HG03280 (cell line): ENCODE results near the gene FLAD1.

Source experiments
- ATAC-seq: cut with Tn5 transposase; IDR thresholded peaks from one replicate; pipeline ENCODE4 v1.9.1; 2021; ENCODE audit warnings: mild to moderate bottlenecking, moderate library complexity; ENCODE audit not compliant: unreplicated experiment

FLAD1 gene

DNA sequence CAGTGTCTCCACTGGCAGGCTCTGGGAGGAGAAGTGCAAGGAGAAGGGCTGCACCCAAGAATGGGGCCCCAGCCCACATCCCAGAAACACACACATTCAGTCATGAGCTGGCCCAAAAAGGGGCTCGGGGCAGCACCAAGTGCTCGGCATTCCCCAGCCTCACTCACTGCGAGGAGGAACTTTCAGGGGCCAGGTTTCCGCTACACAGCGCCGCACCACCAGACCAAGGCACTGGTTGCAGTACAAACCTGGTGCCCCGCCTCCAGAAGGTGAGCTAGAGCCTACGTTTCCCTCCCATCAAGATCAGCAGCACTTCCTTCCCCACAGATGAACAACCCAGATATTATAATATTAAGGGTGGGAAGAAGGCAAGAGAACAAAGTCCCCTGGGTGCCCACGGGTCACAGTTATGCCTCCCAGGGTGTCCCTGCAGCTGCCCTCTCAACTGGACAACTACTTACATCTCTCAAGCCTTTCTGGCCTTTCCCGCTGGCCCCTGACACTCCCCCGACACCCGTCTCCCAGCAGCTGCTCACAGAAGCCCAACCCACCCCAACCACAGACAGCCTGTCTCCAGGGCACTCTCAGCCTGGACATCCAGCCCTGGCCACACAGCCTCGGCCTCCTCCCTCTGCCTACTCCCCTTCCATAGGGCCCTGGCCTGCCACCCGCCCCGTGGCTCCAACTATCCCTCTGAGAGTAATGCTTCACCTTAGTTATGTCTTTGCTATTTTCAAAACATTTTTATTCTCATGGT lies 31.1 kb upstream of the FLAD1 start:
- ATAC-seq = no peak

- no peak for ATAC-seq
These were observed 30.5 kb upstream of the FLAD1 start for GRCh38 chr1:154952664-154953063.

GRCh38 chr1:154953611-154954038 lies 29.5 kb upstream of the FLAD1 start:
- ATAC-seq = no peak

GRCh38 chr1:154954541-154954940 lies 28.6 kb upstream of the FLAD1 start:
- no peak for ATAC-seq

DNA sequence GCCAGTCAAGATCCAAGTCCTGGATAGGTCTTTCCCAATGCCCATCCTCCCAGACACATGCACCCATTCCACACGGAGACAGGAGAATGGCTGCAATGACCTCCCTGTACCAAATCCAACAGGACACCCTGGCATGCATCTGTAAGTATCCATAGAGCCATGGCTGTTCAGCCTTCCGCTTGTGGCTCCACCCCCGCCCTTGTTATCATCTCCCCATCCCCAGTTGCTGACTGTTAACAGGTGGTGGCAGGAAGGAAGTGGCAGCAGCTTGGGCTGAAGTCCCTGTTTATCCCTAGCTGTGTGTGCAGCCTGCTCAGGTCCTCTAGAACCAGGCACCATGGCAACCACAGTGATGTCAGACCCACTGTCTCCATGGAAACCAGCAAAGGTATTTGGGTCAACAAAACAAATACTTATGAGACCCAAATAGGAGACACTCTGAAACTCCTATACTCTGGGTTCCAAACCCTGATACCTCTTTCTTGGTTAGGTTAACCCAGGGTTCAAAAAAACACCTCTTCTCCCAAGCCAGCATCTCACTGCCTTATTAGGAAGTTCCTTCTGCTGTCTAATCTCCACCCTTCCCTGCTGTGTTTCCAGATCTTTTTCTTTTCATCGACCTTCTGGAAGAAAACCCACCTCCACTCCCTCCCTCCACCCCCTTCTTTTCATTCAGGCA lies 28.0 kb upstream of the FLAD1 start:
- peak; percentile 49 for ATAC-seq

DNA sequence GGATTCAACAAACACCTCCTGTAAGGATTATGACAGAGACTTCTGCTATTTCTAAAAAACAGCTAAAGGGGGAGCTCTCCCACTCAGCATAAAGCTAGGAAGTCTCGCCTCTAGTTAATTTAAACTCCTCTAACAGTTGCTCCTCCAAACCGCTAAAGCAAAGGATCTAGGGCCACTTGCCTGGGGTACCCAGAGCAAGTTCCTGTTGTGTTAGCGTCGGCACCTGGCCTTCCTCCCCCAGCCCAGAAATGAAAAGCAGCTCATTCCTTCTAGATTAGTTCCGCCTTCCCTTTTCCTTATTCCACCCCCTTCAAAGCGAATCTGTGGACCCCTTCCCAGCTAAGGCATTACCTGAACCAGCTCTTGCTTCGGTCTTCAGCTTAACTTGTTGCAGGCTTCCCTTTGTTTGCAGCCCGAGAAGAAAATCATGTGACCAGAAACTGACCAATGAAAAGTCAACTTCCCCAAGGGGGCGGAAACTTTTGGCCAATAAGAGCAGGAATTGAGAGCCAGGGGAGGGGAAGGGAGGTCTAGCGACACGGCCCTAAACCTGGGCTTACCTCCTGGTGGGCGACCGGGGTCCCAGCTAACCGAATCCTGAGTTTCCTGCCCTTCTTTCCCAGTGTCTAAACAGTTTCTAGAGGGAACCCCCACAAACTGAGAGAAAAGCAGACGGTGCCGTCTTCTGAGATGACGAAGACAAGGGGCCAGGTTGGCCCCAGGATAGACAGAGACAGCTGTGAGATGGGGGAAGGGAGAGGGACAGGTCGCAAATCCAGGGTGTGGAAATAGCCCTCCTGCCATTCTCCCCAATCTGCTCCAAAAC lies 27.2 kb upstream of the FLAD1 start, which contains the start of gene PBXIP1:
TSS of gene PBXIP1 (minus strand) at position 382 of the 826 bp plus-strand sequence. CDS start 2,378 bp downstream, outside the sequence.
- peak; percentile 58 for ATAC-seq

DNA sequence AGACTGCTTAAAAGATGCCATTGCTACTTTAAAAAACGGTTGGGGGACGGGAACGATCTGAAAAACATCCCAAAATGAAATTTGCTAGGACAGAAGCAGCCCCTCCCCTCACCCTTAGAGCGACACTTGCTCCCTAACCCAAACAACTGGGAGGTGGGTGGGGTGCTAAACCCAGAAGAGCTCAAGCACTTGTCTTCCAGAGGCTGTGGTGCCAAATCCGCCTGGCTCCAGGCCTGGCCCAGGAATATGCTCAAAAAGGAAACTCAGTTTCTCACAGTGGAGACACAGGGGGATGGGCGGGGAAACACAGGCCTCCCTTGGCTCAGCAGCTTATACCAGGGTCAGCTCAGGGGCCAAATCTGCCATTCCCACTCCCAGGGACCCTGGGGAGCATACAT lies 26.6 kb upstream of the FLAD1 start:
- no peak for ATAC-seq

DNA sequence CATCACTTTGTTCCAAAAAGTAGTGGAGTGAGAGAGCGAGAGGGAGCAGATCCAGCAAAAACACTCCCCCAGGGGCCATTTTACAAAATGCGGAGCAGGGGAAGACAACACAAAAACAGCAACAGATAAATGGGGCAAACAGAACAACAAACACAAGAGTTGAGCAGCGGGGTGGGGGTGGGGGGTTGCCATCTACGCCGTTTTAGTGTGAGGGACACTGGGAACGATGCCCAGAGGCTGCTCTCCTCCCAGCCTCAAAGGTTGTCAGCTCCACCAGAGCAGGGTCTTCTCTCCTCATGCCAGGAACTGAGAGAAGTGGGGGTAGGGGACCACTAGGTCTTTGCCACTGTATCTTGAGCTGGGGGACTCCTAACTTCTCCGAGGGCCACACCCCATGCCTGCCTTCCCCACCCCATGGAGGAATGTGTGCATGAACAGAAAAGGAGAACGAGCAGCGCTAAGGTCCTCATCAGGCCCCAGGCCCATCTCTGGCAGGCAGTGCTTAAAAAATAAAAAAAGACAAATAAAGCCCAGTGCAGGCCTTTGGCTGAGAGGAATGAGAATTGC lies 26.0 kb upstream of the FLAD1 start:
- no peak for ATAC-seq

DNA sequence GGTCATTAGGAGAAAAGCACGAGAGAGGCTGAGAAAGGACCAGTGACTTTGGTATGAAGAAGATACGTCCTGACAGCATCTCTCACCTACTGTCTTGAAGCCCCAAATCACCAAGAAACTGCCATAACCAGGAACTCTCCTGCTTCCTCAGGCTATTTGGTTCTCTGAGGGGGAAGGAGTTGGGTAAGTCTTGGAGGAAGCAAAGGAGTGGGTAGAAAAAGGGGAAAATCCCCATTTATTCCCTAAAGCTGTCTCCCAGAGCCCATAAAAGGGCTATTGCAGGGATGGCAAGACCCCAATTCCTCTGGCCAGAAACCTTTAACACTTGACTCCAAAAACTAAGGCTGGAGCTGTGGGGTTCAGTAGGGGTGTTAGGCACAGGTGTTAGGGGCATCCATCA lies 25.1 kb upstream of the FLAD1 start:
- no peak for ATAC-seq

GRCh38 chr1:154958681-154959425 lies 24.3 kb upstream of the FLAD1 start:
- ATAC-seq = no peak

DNA sequence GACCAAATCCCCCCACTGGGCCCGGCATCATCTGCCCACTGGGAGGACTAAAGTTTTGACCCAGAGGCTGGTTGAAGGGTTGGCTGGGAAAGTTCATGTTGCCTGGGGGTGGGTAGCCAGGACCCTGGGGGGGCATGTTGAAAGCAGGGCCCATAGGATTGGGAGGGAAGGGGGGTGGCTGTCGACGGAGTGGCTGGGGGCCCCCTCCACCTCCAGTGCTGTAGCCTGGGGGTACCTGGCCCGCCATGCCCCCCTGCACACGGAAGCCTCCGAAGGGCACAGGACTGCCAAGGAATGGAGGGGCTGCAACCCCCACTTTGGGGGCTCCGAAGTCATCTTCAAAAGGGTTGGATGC lies 23.7 kb upstream of the FLAD1 start:
- no peak for ATAC-seq

GRCh38 chr1:154960446-154961136 lies 22.6 kb upstream of the FLAD1 start:
- no peak for ATAC-seq

DNA sequence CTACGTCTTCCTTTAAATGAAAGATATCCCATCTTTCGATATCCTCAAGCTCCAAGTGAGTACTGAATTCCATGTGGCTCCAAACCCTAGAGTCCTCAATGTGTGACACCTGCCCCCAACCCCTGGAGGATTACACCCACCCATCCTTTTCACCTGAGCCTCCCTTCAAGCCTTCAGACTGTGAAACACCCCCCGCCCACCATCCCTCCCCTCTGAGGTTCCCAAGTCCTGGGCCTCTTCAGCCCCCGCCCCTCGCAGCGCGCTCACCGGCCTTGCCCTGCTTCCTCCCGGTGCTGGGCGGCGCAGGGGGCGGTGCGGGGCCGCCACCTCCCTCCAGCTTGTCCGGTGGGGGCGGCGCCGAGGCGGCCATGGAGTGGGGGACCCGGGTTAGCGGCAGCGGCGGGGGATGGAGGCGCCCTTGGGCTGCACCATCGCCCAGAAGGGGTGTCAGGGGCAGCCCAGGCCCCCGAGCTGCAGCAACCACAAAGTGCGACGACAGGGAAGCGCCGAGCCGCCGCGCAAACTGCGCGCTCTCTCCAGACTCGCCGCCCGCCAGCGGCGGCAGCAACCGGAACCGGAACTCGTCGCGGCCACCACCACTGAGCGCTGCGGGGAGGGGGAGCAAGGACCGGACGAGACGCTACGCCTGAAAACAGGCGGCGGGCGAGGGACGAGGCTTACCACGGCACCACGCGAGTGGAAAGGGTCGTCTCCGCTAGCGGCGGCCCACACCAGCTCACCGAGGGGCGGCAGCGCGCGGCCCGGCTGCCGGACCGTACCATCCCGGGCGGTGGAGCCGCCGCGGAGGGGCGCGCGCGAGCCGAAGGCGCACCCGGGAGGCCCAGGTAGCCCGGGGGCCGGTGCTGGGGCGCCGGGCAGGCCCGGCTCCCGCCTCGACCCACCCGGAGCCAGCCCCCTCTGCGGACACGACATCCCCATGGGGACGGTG lies 21.7 kb upstream of the FLAD1 start, which contains the start of gene PYGO2:
TSS of gene PYGO2 (minus strand) at position 576 of the 949 bp plus-strand sequence. CDS start at position 370, 206 bp downstream.
- ATAC-seq = peak; percentile 72

DNA sequence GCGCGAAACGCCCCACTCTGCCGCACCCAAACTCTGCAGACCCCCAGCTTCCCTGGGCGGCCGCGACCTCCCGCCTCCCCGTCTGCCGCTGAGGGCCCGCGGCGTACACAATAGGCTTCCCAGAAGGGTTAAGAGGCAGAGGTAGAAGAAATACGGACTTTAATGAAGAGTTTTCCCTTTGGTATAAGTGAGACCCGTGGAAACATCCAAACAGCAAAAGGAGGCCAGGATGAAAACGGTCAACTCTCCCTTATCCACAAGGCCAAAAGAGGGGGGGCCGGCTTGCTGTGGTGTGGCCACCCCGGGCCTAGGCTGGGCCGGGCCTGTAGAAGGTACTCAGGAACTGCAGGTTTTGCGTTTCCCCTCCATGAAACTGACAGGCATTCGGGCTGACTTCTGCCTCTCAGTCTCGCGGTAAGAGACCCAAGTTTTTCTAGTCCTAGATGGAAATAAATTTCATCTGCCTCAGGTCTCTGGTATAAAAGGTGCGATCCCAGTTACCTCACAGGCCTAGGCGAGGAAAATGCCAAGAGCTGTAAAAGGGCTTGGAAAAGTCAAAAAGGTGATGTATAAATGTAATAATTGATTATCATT lies 20.9 kb upstream of the FLAD1 start:
- no peak for ATAC-seq

DNA sequence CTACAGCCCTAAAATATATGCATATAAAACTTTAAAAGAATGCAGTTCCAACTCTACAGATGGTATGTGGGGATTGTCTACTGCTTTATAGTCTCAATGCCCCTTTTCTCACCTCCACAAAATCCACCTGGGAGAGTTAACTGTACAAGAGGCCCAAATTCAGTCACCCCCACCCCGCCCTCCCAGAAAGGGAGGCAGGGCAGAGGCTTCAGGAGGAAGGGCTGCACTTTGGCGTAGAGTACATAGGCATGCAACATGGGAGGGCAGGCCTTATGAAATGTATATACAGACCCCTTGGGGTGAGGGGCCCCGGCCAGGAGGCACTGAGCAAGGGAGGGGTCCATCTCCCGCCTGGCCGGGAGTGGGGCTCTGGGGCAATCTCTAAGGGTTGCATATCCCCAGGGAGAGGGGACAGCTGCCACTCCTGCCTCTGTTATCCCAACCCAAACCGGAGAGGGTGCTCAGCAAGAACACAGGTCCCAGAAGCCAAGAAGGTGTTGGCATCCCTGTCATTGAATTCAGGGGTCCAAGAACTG lies 20.3 kb upstream of the FLAD1 start:
- ATAC-seq = no peak

- ATAC-seq = no peak
These were observed 19.5 kb upstream of the FLAD1 start for GRCh38 chr1:154963643-154964042.

- ATAC-seq = no peak
These were observed 18.8 kb upstream of the FLAD1 start for GRCh38 chr1:154964359-154964758.

DNA sequence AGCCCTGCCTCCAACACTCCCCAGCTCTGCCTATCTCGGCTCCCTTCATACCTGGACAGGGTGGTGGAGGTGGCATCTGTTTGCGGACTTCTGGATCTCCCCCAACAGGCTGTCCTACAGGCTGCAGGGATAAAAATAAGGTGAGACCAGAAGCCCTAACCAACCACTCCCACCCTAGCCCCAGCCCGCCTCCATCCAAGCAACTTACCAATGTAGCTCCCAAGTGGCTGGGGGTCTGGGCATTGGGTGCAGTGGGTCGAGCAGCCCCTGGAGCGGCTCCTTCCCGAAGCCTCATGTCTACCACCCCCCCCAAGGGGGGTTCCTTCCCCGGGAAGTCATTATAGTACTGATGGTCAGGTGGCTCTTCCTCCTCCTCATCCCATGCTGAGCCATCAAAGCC lies 17.0 kb upstream of the FLAD1 start:
- no peak for ATAC-seq
